Endometrial microvascular endothelial cells (primary cell): ENCODE results near the gene GNA15. TPM values are rescaled to one million over a fixed set of nuclear protein-coding genes. Genes with fewer than 3 reads are reported as not detected.
"Not testable (repeated sequence)": the region's sequence is repeated elsewhere in the genome, so short reads cannot be mapped to it uniquely, and the experiment has no call there.

ENCODE experiments used
- in situ Hi-C: cut with HindIII; loops from 2 replicates; pipeline ENCODE4 v1.10.0; 2017; ENCODE audit warnings: low sequenced_read_pairs, low pct_unique_long_range_greater_than_20kb; ENCODE audit errors: inconsistent ontology term
- total RNA-seq: library from RNA; depleted of rRNA; stranded (reverse); fragments of >200 nt; gene quantifications from one replicate; pipeline ENCODE4 v1.2.3, GENCODE V29; 2015; ENCODE audit errors: inconsistent ontology term

Gene GNA15
- total RNA-seq, 1 donor from 2014 or later, result not detected

- in situ Hi-C loops, result no loop called here
These were observed 26.8 kb downstream of the GNA15 start for GRCh38 chr19:3162418-3163229.

GRCh38 chr19:3163230-3163886 is 27.5 kb downstream of the GNA15 start:
- in situ Hi-C loops, result no loop called here

GRCh38 chr19:3163943-3164342 is 28.1 kb downstream of the GNA15 start:
- in situ Hi-C loops, result no loop called here

- in situ Hi-C loops, result no loop called here
These were observed 31.9 kb downstream of the GNA15 start for GRCh38 chr19:3167533-3168272.

GRCh38 chr19:3171894-3172672 is 36.2 kb downstream of the GNA15 start:
- in situ Hi-C loops, result no loop called here

- in situ Hi-C loops, result not testable (repeated sequence)
These were observed 36.8 kb downstream of the GNA15 start for GRCh38 chr19:3172673-3173000.

- in situ Hi-C loops, result no loop called here
These were observed 40.2 kb downstream of the GNA15 start for GRCh38 chr19:3175781-3176714.

- in situ Hi-C loops, result no loop called here
These were observed 41.1 kb downstream of the GNA15 start for GRCh38 chr19:3176715-3177501.

- in situ Hi-C loops, result no loop called here
These were observed 42.6 kb downstream of the GNA15 start, which contains the start of gene S1PR4 for GRCh38 chr19:3178377-3178972. S1PR4 (plus strand) TSS chr19:3178769; CDS start chr19:3178793, 24 bp downstream.

GRCh38 chr19:3178973-3179738 is 43.3 kb downstream of the GNA15 start:
- in situ Hi-C loops, result no loop called here

GRCh38 chr19:3179739-3180293 is 44.0 kb downstream of the GNA15 start:
- in situ Hi-C loops, result no loop called here

GRCh38 chr19:3183721-3184641 is 48.1 kb downstream of the GNA15 start:
- in situ Hi-C loops, result no loop called here

GRCh38 chr19:3184847-3185460 is 49.1 kb downstream of the GNA15 start:
- in situ Hi-C loops, result no loop called here

- in situ Hi-C loops, result no loop called here
These were observed 49.8 kb downstream of the GNA15 start, which contains the start of gene NCLN for GRCh38 chr19:3185461-3186159. NCLN (plus strand) TSS chr19:3185930; CDS start chr19:3186031, 101 bp downstream.
